Cardiac fibroblast (primary cell): Measurements from ENCODE around the gene PRSS27.

Experiments used
- DNase-seq, 2 donors: peaks; one replicate each; pipeline versions ENCODE4 v3.0.0 to v3.0.0-alpha.2; 2010; ENCODE audit warnings: low read depth in 2 of 2
- H3K4me3 ChIP-seq, 2 donors: replicated peaks in 1 of 2; 1 replicate in 1 of 2; 2 replicates in 1 of 2; pipeline ENCODE4 v1.5.1; 2011; ENCODE audit warnings: low read depth in 2 of 2, low read length in 2 of 2, mild to moderate bottlenecking in 2 of 2, moderate library complexity in 1 of 2
- CTCF ChIP-seq: IDR thresholded peaks from one replicate; pipeline ENCODE4 v1.5.1; 2011; ENCODE audit warnings: low read depth, mild to moderate bottlenecking, low read length, inconsistent platforms

The PRSS27 gene

GRCh38 chr16:2720064-2720457 is at the start of gene PRSS27:
Gene PRSS27, minus strand, starts transcription at chr16:2720224. Its CDS starts 64 bp downstream, at chr16:2720160.
- no peak for DNase-seq
- peak within 1 kb of the TSS; percentile 47 to 56 for H3K4me3 ChIP-seq
- no peak for TF ChIP-seq CTCF

GRCh38 chr16:2769675-2770056 is 49.6 kb upstream of the PRSS27 start:
- DNase-seq, result peak; percentile 65 to 70
- TF ChIP-seq CTCF, result no peak
- H3K4me3 ChIP-seq, result no peak overlapping the region

GRCh38 chr16:2769100-2769529 is 49.1 kb upstream of the PRSS27 start:
- no peak for TF ChIP-seq CTCF
- H3K4me3 ChIP-seq, result no peak overlapping the region
- DNase-seq, result no peak

GRCh38 chr16:2768403-2769089 is 48.5 kb upstream of the PRSS27 start:
- no peak overlapping the region for H3K4me3 ChIP-seq
- peak; percentile 30 to 77 for DNase-seq
- no peak for TF ChIP-seq CTCF

GRCh38 chr16:2767891-2768290 is 47.9 kb upstream of the PRSS27 start:
- no peak for TF ChIP-seq CTCF
- DNase-seq, result peak in 1 of 2 donors; percentile 53
- H3K4me3 ChIP-seq, result no peak overlapping the region

GRCh38 chr16:2767140-2767731 is 47.2 kb upstream of the PRSS27 start:
- no peak for DNase-seq
- no peak overlapping the region for H3K4me3 ChIP-seq
- no peak for TF ChIP-seq CTCF
